ENCODE results near the gene ZDHHC14. TPM values are rescaled to one million over a fixed set of nuclear protein-coding genes. Genes with fewer than 3 reads are reported as not detected.

The ZDHHC14 gene
- total RNA-seq, 4 donors from 2014 or later, result 6.2 to 20.6 (median 15.1) TPM

DNA sequence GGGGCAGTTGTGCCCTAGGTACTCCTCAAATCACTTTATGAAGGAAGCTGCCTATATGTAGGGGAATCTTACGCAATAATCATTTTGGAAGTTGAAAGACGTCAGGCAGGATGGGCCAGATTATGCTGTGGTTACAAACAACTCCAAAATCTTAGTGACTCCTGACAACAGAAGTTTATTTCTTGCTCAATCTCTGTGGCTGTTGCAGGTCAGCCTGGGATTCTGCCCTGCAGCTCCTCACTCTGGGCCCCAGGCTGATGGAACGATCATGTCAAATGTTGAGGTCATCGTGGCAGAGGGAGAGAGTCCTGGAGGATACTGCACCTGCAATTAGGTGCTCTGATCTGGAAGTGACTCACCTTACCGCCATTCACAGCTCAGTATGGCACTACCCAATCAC is 88.4 kb downstream of the ZDHHC14 start:
- no peaks in the 10 kb centered on the region for H3K27me3 ChIP-seq
- H3K9me3 ChIP-seq, result no peaks in the 10 kb centered on the region
- H3K27ac ChIP-seq, result no peak overlapping the region
- H3K4me3 ChIP-seq (replicated peaks in 1 of 3), result no peak overlapping the region
- DNase-seq, result no peak
- intact Hi-C loops (cut with DNase I), result no loop called here
- TF ChIP-seq POLR2A (IDR thresholded peaks at IDR 0.05), result no peak
- TF ChIP-seq, protein P1, sequence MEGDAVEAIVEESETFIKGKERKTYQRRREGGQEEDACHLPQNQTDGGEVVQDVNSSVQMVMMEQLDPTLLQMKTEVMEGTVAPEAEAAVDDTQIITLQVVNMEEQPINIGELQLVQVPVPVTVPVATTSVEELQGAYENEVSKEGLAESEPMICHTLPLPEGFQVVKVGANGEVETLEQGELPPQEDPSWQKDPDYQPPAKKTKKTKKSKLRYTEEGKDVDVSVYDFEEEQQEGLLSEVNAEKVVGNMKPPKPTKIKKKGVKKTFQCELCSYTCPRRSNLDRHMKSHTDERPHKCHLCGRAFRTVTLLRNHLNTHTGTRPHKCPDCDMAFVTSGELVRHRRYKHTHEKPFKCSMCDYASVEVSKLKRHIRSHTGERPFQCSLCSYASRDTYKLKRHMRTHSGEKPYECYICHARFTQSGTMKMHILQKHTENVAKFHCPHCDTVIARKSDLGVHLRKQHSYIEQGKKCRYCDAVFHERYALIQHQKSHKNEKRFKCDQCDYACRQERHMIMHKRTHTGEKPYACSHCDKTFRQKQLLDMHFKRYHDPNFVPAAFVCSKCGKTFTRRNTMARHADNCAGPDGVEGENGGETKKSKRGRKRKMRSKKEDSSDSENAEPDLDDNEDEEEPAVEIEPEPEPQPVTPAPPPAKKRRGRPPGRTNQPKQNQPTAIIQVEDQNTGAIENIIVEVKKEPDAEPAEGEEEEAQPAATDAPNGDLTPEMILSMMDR (IDR thresholded peaks at IDR 0.05), result no peak
- WGBS, 2 donors, result 89 to 95% methylated on average over 5 of the region's 5 CpGs
- peaks cover 8 to 12% of the 10 kb centered on the region in 2 donors for H3K4me1 ChIP-seq
- no peaks in the 10 kb centered on the region for H3K36me3 ChIP-seq

DNA sequence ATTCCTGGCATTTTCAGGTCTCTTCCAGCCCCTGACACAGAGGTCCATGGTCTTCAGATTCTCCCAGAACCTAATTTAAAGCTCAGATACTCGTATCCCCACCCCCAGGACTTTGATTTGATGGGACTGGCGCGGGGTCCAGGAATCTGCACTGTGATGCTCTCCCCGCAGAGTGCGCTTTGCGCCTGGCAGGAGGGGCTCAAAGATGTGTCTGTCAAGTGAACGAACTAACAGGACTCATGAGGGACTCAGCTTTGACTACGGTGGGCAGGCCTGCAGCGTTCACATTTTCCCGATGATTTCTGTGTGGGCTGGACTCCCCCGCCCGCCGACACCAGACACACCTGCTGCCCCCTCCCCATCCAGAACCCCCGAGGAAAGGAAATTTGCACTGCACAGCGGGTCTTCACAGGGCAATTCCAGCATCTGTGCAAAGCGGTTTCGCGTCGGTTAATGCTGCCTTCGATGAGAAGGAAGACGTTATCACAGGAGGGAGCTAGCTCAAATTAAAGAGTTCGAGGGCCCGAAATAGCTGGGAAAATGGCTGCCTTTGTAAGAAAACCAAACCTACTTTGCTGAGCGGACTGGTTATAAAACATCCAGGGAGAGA is 90.2 kb downstream of the ZDHHC14 start:
- H3K4me3 ChIP-seq (replicated peaks in 1 of 3), result no peak overlapping the region
- intact Hi-C loops (cut with DNase I), result no loop called here
- TF ChIP-seq, protein P1 (IDR thresholded peaks at IDR 0.05), result no peak
- no peak for TF ChIP-seq POLR2A (IDR thresholded peaks at IDR 0.05)
- 95 to 98% methylated on average over 21 to 24 of the region's 24 CpGs for WGBS, 2 donors
- no peak for DNase-seq
- H3K36me3 ChIP-seq, result no peaks in the 10 kb centered on the region
- no peaks in the 10 kb centered on the region for H3K27me3 ChIP-seq
- peaks cover 8 to 12% of the 10 kb centered on the region in 2 donors for H3K4me1 ChIP-seq
- no peaks in the 10 kb centered on the region for H3K9me3 ChIP-seq
- H3K27ac ChIP-seq, result no peak overlapping the region

DNA sequence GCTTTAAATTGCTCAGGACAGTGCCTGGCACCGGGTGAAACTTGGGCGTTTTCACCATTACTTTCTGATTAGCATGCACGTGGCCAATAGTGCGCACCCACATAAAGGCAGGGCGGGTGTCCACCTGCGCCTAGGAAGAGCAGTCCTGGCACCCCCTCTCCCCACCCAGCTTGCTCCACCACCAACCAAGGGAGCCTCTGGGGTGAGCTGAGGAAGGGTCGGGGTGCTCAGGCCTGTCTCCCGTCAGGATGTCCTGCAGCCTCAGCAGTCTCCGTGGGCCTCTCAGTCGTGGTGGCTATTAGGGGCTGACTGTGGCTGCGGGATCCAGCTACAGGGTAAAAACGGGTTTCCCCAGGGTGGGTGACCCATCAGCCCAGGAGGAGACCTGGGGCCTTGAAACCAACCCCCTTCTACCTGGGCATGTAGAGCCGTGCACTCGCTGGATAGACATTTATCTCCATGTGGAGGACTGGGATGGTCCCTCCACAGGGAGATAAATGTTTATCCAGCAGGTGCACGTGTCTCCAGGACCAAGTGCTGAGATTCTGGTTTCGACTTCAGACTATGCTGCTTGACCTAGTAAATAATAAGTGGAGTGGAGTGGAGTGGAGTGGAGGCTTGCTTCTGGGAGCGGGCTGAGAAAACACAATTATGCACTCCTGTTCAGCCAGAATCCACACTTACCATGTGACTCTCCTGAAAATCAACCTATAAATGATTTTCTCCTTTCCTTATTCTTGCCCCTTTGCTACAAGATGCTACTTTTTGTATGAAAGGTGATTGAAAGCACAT is 91.1 kb downstream of the ZDHHC14 start:
- H3K27me3 ChIP-seq, result no peaks in the 10 kb centered on the region
- peak overlapping the region in 1 of 3 donors; percentile 50 for H3K27ac ChIP-seq
- DNase-seq, result peak; percentile 57 to 66
- no peak overlapping the region for H3K4me3 ChIP-seq (replicated peaks in 1 of 3)
- 61 to 71% methylated on average over 8 to 11 of the region's 17 CpGs for WGBS, 2 donors
- no peaks in the 10 kb centered on the region for H3K9me3 ChIP-seq
- intact Hi-C loops (cut with DNase I), result no loop called here
- TF ChIP-seq, protein P1 (IDR thresholded peaks at IDR 0.05), result no peak
- H3K4me1 ChIP-seq, result peaks cover 8 to 12% of the 10 kb centered on the region in 2 donors
- no peaks in the 10 kb centered on the region for H3K36me3 ChIP-seq

DNA sequence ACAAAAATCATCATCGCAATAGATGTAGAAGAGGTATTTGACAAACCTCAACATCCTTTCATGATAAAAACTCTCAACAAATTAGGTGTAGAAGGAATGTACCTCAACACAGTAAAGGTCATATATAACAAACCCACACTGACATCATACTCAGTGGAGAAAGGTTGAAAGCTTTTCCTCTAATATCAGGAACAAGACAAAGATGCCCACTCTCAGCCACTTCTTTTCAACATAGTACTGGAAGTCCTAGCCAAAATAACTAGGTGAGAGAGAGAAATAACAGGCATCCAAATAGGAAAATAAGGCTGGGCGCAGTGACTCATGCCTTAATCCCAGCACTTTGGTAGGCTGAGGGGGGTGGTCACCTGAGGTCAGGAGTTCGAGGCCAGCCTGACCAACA is 95.8 kb downstream of the ZDHHC14 start:
- WGBS, 2 donors, result 93 to 97% methylated on average over 3 of the region's 3 CpGs
- no peak overlapping the region for H3K4me3 ChIP-seq (replicated peaks in 1 of 3)
- TF ChIP-seq, protein P1 (IDR thresholded peaks at IDR 0.05), result no peak
- TF ChIP-seq POLR2A (IDR thresholded peaks at IDR 0.05), result no peak
- H3K27ac ChIP-seq, result no peak overlapping the region
- H3K36me3 ChIP-seq, result no peaks in the 10 kb centered on the region
- intact Hi-C loops (cut with DNase I), result no loop called here
- no peaks in the 10 kb centered on the region for H3K9me3 ChIP-seq
- no peak for DNase-seq
- H3K27me3 ChIP-seq, result no peaks in the 10 kb centered on the region
- H3K4me1 ChIP-seq, result peaks cover 8 to 11% of the 10 kb centered on the region in 2 donors

DNA sequence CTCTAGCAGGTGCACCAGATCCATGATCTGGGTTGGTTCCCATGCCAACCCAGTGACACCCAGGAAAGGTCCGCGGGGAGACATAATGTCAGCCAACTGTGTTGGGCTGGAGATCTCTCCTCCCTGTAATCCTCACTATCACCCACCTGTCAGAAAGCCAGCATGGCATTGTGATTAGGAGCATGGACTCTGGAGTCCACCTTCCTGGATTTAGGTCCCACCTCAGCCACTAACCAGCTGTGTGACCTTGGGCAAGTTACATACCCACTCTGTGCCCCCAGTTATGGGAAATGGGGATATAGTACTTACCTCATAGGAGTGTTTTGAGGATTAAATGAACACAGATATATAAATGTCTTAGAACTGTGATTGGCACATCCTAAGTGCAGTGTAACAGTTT is 97.9 kb downstream of the ZDHHC14 start:
- Histone ChIP-seq H3K27me3 (no peaks in the 10 kb centered on the region), H3K9me3 (no peaks in the 10 kb centered on the region), H3K27ac (no peak overlapping the region), H3K36me3 (no peaks in the 10 kb centered on the region), H3K4me3 (replicated peaks in 1 of 3) (no peak overlapping the region), H3K4me1 (no peaks in the 10 kb centered on the region)
- TF ChIP-seq, protein P1 (IDR thresholded peaks at IDR 0.05), result no peak
- no peak for TF ChIP-seq POLR2A (IDR thresholded peaks at IDR 0.05)
- 94 to 100% methylated on average over 2 of the region's 2 CpGs for WGBS, 2 donors
- intact Hi-C loops (cut with DNase I), result no loop called here
- no peak for DNase-seq

Measured in thyroid gland (tissue), 4 donors.